GM12878 (cell line): ENCODE results near the gene CTNNBIP1. TPM values are rescaled to one million over a fixed set of nuclear protein-coding genes. Genes with fewer than 3 reads are reported as not detected.
"Not testable (repeated sequence)": the region's sequence is repeated elsewhere in the genome, so short reads cannot be mapped to it uniquely, and the experiment has no call there.

Source experiments
- ATAC-seq: fragments of 200-7000 bp; cut with Tn5 transposase; 3 replicates; pipeline ENCODE4 v1.9.1; 2020; ENCODE audit warnings: mild to moderate bottlenecking, moderate library complexity
- BruUV-seq: library from RNA; stranded (reverse); fragments of 400-500 nt; replicated peaks from 2 replicates; lab custom pipeline; 2021; lab: Mats Ljungman, UMichigan
- CTCF ChIA-PET: fragments of 300-600 bp; sonication (Branson Sonifier 250); formaldehyde crosslinking; extraction: SDS; loops from one replicate; lab custom pipeline; 2021; ENCODE audit warnings: inconsistent platforms; lab: Yijun Ruan, JAX
- POLR2A ChIA-PET: fragments of 350-600 bp; formaldehyde crosslinking; extraction: SDS; loops from one replicate; lab custom pipeline; 2021; ENCODE audit warnings: inconsistent platforms; lab: Charles Lee
- RAD21 ChIA-PET: fragments of 300-600 bp; sonication (Branson Sonifier 250); formaldehyde crosslinking; loops from one replicate; lab custom pipeline; 2023; ENCODE audit warnings: antibody characterized with exemption; ENCODE audit not compliant: unreplicated experiment; lab: Charles Lee
- SMC1A ChIA-PET: fragments of 300-600 bp; sonication (Branson Sonifier 250); formaldehyde crosslinking; loops from one replicate; lab custom pipeline; 2023; ENCODE audit not compliant: unreplicated experiment, uncharacterized antibody; lab: Charles Lee
- DNase-seq: peaks from one replicate; pipeline ENCODE4 v3.0.0-alpha.2; 2011; ENCODE audit warnings: low read depth, low spot score
- FAIRE-seq: peaks from 3 replicates; lab custom pipeline; 2011; peaks lifted over from hg19 to GRCh38; lab: Jason Lieb, UNC
- H2AFZ ChIP-seq: 2 replicates; pipeline ENCODE4 v1.6.0; 2011; ENCODE audit warnings: low read depth, low read length, control low read depth; ENCODE audit not compliant: control insufficient read depth
- H3K27ac ChIP-seq: 2 replicates; pipeline ENCODE4 v1.5.1; 2011; ENCODE audit warnings: control low read depth; ENCODE audit not compliant: control insufficient read depth, insufficient read depth
- H3K27me3 ChIP-seq, 2 experiments: replicated peaks in 1 of 2; 2 replicates each; pipeline versions ENCODE4 v1.6.0 to v1.6.1; 2011; ENCODE audit warnings: low read length in 1 of 2; ENCODE audit not compliant: control insufficient read depth in 2 of 2, insufficient read depth in 2 of 2
- H3K36me3 ChIP-seq, 2 experiments: 2 replicates each; pipeline ENCODE4 v1.5.1; 2011; ENCODE audit warnings: low read length in 1 of 2; ENCODE audit not compliant: control insufficient read depth in 2 of 2, insufficient read depth in 2 of 2
- H3K4me1 ChIP-seq: 2 replicates; pipeline ENCODE4 v1.6.1; 2011; ENCODE audit warnings: mild to moderate bottlenecking, low read length, moderate library complexity, mixed read lengths; ENCODE audit not compliant: control insufficient read depth, insufficient read depth
- H3K4me2 ChIP-seq: 2 replicates; pipeline ENCODE4 v1.6.0; 2011; ENCODE audit warnings: control low read depth; ENCODE audit not compliant: control insufficient read depth, insufficient read depth
- H3K4me3 ChIP-seq: fragments of 200-600 bp; sonication (generic); 2 replicates; pipeline ENCODE4 v1.5.1; 2016
- H3K79me2 ChIP-seq: 2 replicates; pipeline ENCODE4 v1.6.0; 2011; ENCODE audit warnings: low read length; ENCODE audit not compliant: control insufficient read depth, insufficient read depth
- H3K9ac ChIP-seq: 2 replicates; pipeline ENCODE4 v1.8.0; 2011; ENCODE audit warnings: low read length, control low read depth, mixed read lengths; ENCODE audit not compliant: control insufficient read depth, insufficient read depth
- H3K9me3 ChIP-seq: replicated peaks from 3 replicates; pipeline ENCODE4 v1.5.1; 2011; ENCODE audit warnings: mild to moderate bottlenecking, low read length; ENCODE audit not compliant: control insufficient read depth, insufficient read depth
- H4K20me1 ChIP-seq: 2 replicates; pipeline ENCODE4 v1.6.0; 2011; ENCODE audit not compliant: control insufficient read depth, insufficient read depth
- CHD2 ChIP-seq: IDR thresholded peaks from 2 replicates; pipeline ENCODE4 v1.6.1; 2011; ENCODE audit warnings: low read depth, low read length, improper control_type of control experiment, borderline replicate concordance
- WGBS: methylation state at CpG from one replicate; pipeline ENCODE4 v1.1.6; 2016; ENCODE audit warnings: low lambda C conversion rate; ENCODE audit not compliant: insufficient replicate concordance, insufficient coverage; ENCODE audit errors: missing lambda C conversion rate; 5-methylcytosine and 5-hydroxymethylcytosine counted together
- in situ Hi-C: fragments of 300-500 bp; cut with MboI; formaldehyde crosslinking; loops from 9 replicates; pipeline ENCODE4 v1.14.3; 2018; ENCODE audit warnings: mixed read lengths
- intact Hi-C: fragments of 100-400 bp; cut with micrococcal nuclease; formaldehyde crosslinking; loops from one replicate; pipeline ENCODE4 v1.14.2; 2022; ENCODE audit not compliant: unreplicated experiment
- polyA plus RNA-seq, 11 experiments: library from polyadenylated mRNA; depleted of rRNA in 4 of 11; unstranded in 6 of 11; stranded (reverse) in 5 of 11; fragments of >200 nt; fragmentation: Nextera tagmentation in 4 of 11; fragmentation: Illumina TruSeq in 1 of 11; extraction: Ambion mirVana in 4 of 11; extraction: Trizol in 1 of 11; gene quantifications; 1 replicate in 1 of 11; 2 replicates in 10 of 11; pipeline versions ENCODE4 v1.2.1 to v1.2.3, GENCODE V29; 2011 to 2016; ENCODE audit warnings: inconsistent platforms in 2 of 11, missing spikeins in 2 of 11, low read depth in 1 of 11
- total RNA-seq, 4 experiments: library from RNA; depleted of rRNA in 3 of 4; stranded (reverse); fragments of >200 nt in 3 of 4; fragmentation: Illumina TruSeq in 1 of 4; extraction: Trizol in 1 of 4; gene quantifications; 2 replicates each; pipeline versions ENCODE4 v1.2.1 to v1.2.3, GENCODE V29; 2013 to 2021

Gene CTNNBIP1
- total and polyA plus RNA-seq, 10 of the 15 experiments (the other 5 are each of a cell fraction or from before 2014, with no cell fraction given), result 0.42 to 31.8 (median 10.8) TPM

DNA sequence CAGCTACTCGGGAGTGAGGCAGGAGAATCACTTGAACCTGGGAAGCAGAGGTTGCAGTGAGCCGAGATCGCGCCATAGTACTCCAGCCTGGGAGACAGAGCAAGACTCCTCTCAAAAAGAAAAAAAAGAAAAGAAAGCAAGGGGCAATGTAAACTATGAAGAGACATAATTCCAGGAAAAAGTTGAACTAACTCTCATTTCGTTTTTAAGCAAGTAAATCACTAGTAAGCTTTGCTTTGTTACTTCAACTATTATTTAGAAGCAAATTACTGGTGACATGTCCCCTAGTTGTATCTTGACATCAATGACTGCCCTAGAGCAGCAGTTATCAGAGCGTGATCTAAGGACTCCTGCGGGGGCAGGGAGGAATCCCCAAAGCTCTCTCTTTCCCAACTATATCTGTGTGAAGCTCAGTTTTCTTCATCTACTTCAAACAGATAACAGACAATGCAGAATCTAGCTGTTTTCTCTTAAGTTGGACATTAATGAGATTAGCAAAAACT, 105.0 kb downstream of the CTNNBIP1 start:
- SMC1A ChIA-PET, result interaction anchor here (0.6 to 1.5 kb wide), 3 partner anchors 10 to 347 kb away, joined by 3 to 4 read pairs (median 3); no protein-coding TSS in a partner anchor
- POLR2A ChIA-PET, result interaction anchor here (0.6 to 1.3 kb wide), 3 partner anchors 11 to 674 kb away, joined by 3 read pairs; no protein-coding TSS in a partner anchor
- FAIRE-seq (no peak), DNase-seq (no peak), ATAC-seq (no peak)
- in situ Hi-C loops (no loop called here), intact Hi-C loops (no loop called here)
- Histone ChIP-seq H4K20me1 (no peaks in the 10 kb centered on the region; the same call in 1 of the 2 replicates), H3K4me1 (peaks cover 6% of the 10 kb centered on the region), H3K27ac (no peak overlapping the region), H3K4me3 (no peak overlapping the region), H3K27me3 (no peaks in the 10 kb centered on the region), H3K9ac (no peak overlapping the region), H3K36me3 (peaks cover 0 to 6% of the 10 kb centered on the region in 2 experiments; a peak in 2 of 4 replicates), H3K9me3 (no peaks in the 10 kb centered on the region), H3K79me2 (peaks cover 41% of the 10 kb centered on the region), H2AFZ (no peak overlapping the region), H3K4me2 (no peak overlapping the region)
- no peak for TF ChIP-seq CHD2
- 90% methylated on average over 7 of the region's 7 CpGs for WGBS
- CTCF ChIA-PET, result interaction anchor here (1.2 to 2.3 kb wide), 3 partner anchors 20 to 64 kb away, joined by 3 to 8 read pairs (median 3); no protein-coding TSS in a partner anchor
- no TSS peak for BruUV-seq
- RAD21 ChIA-PET, result interaction anchor here (1.3 kb wide), 1 partner anchor 20 kb away, joined by 4 read pairs; no protein-coding TSS in a partner anchor

- FAIRE-seq, H2AFZ ChIP-seq, BruUV-seq, H3K9ac ChIP-seq, DNase-seq, H3K27me3 ChIP-seq, H3K9me3 ChIP-seq, H4K20me1 ChIP-seq, intact Hi-C loops, H3K4me2 ChIP-seq, ATAC-seq, H3K4me3 ChIP-seq, H3K36me3 ChIP-seq, in situ Hi-C loops, H3K27ac ChIP-seq: not testable (repeated sequence)
- ChIA-PET RAD21 (interaction anchor here (1.3 kb wide), 1 partner anchor 18 kb away, joined by 5 read pairs; no protein-coding TSS in a partner anchor), SMC1A (interaction anchor here (1.0 to 1.6 kb wide), 6 partner anchors 11 to 60 kb away, joined by 3 to 6 read pairs (median 3); no protein-coding TSS in a partner anchor), CTCF (interaction anchor here (1.4 to 2.0 kb wide), 3 partner anchors 14 to 60 kb away, joined by 4 to 5 read pairs (median 4); no protein-coding TSS in a partner anchor), POLR2A (interaction anchor here (0.7 to 1.1 kb wide), 2 partner anchors 21 to 209 kb away, joined by 3 to 8 read pairs; no protein-coding TSS in a partner anchor)
- peaks cover 11% of the 10 kb centered on the region; the same call in 1 of the 2 replicates for H3K4me1 ChIP-seq
- WGBS, result 85% methylated on average over 13 of the region's 13 CpGs
- peaks cover 42% of the 10 kb centered on the region for H3K79me2 ChIP-seq
Measured at GRCh38 chr1:9803003-9803918, 106.8 kb downstream of the CTNNBIP1 start.
